Fibroblast of lung (primary cell): ENCODE data around the gene STIL.

ENCODE experiments used
- CTCF ChIP-seq, 2 donors: IDR thresholded peaks in 1 of 2; conservative IDR thresholded peaks in 1 of 2; 1 replicate in 1 of 2; 2 replicates in 1 of 2; pipeline ENCODE4 v1.5.1; 2011 to 2012; ENCODE audit warnings: low read length in 2 of 2, control low read depth in 1 of 2, inconsistent platforms in 1 of 2, low read depth in 1 of 2, mild to moderate bottlenecking in 1 of 2
- EZH2 ChIP-seq: IDR thresholded peaks from 2 replicates; pipeline ENCODE4 v1.5.1; 2012; ENCODE audit warnings: low read length, control low read depth, mild to moderate bottlenecking; ENCODE audit errors: missing control alignments

DNA sequence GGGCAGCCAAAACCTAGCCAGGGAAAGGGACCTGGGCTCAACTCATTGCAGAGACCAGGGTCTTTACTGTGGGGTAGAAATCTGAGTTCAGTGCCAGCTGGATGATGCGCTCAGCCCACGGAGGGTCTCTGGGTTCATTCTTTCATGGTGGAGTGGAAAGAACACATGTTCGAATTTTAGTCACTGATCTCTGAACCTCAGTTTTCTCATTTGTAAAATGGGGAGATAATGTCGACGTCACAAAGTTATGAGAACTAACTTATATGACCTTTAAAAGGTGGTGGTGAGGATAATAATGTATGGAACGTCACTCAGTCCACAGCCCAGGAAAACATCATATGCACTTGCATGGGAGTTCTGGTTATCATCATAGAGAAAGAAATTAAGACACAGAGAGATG is 80.8 kb downstream of the STIL start:
- TF ChIP-seq CTCF (conservative IDR thresholded peaks at IDR 0.05 in 1 of 2, IDR thresholded peaks at IDR 0.05 in 1 of 2; ENCODE audit: low read depth in 1 of 2, low read length in 2 of 2) (no peak), EZH2 (no peak)
